Muscle of back (tissue), 11 donors: Measurements from ENCODE around the gene TBL3. TPM values are rescaled to one million over a fixed set of nuclear protein-coding genes. Genes with fewer than 3 reads are reported as not detected.
"Not testable (repeated sequence)": the region's sequence is repeated elsewhere in the genome, so short reads cannot be mapped to it uniquely, and the experiment has no call there.

ENCODE experiments used
- DNase-seq, 3 donors: peaks; one replicate each; pipeline versions ENCODE4 v3.0.0 to v3.0.0-alpha.2; 2013
- polyA plus RNA-seq, 10 donors: library from polyadenylated mRNA; unstranded; fragments of 120-200 nt; gene quantifications; one replicate each; pipeline ENCODE4 v1.2.1, GENCODE V29; 2013; ENCODE audit not compliant: insufficient read length in 10 of 10

Gene TBL3
- polyA plus RNA-seq, 10 donors, result 18.7 to 35.0 (median 27.8) TPM

GRCh38 chr16:1942047-1942809 is 29.6 kb upstream of the TBL3 start:
- no peak for DNase-seq

- peak; percentile 98 to 99 (median 98) for DNase-seq
Measured at GRCh38 chr16:1942810-1943726, 28.8 kb upstream of the TBL3 start, which contains the start of gene MSRB1. MSRB1 (minus strand) TSS chr16:1943199; CDS start chr16:1943156, 43 bp downstream.

- no peak for DNase-seq
Measured at GRCh38 chr16:1944612-1945199, 27.1 kb upstream of the TBL3 start.

- no peak for DNase-seq
Measured at GRCh38 chr16:1945559-1946391, 26.1 kb upstream of the TBL3 start.

GRCh38 chr16:1946495-1947368 is 25.1 kb upstream of the TBL3 start:
- DNase-seq, result no peak

- DNase-seq, result no peak
Measured at GRCh38 chr16:1947369-1947670, 24.5 kb upstream of the TBL3 start.

GRCh38 chr16:1949507-1949906 is 22.3 kb upstream of the TBL3 start:
- no peak for DNase-seq

- no peak for DNase-seq
Measured at GRCh38 chr16:1950047-1950446, 21.8 kb upstream of the TBL3 start.

- DNase-seq, result no peak
Measured at GRCh38 chr16:1950559-1950958, 21.3 kb upstream of the TBL3 start.

GRCh38 chr16:1953734-1954133 is 18.1 kb upstream of the TBL3 start:
- no peak for DNase-seq

- DNase-seq, result not testable (repeated sequence)
Measured at GRCh38 chr16:1957434-1958142, 14.3 kb upstream of the TBL3 start.

GRCh38 chr16:1958143-1958491 is 13.7 kb upstream of the TBL3 start:
- DNase-seq, result not testable (repeated sequence)

- DNase-seq, result no peak
Measured at GRCh38 chr16:1958715-1959268, 13.1 kb upstream of the TBL3 start.

- DNase-seq, result peak; percentile 86 to 97 (median 94)
Measured at GRCh38 chr16:1959269-1960039, 12.4 kb upstream of the TBL3 start, which contains the start of gene NDUFB10. NDUFB10 (plus strand) TSS chr16:1959538; CDS start chr16:1959625, 87 bp downstream.

- no peak for DNase-seq
Measured at GRCh38 chr16:1960665-1961630, 10.9 kb upstream of the TBL3 start.

- no peak for DNase-seq
Measured at GRCh38 chr16:1961651-1962067, 10.2 kb upstream of the TBL3 start.
